Suppressor macrophage treated with lipopolysaccharide for 4 hours (primary cell): Measurements from ENCODE around the gene ZC3H4.

ENCODE experiments used
- DNase-seq: peaks from one replicate; pipeline ENCODE4 v3.0.0-alpha.2; 2020

Gene ZC3H4

GRCh38 chr19:47132194-47132852, 18.7 kb upstream of the ZC3H4 start:
- no peak for DNase-seq

- DNase-seq, result peak; percentile 97
Measured at GRCh38 chr19:47130589-47131227, 17.1 kb upstream of the ZC3H4 start, which contains the start of gene SAE1. TSS of gene SAE1 (plus strand) at chr19:47130835. CDS start at chr19:47130931, 96 bp downstream.

- DNase-seq, result no peak
Measured at GRCh38 chr19:47130120-47130588, 16.6 kb upstream of the ZC3H4 start.

- DNase-seq, result no peak
Measured at GRCh38 chr19:47129579-47129978, 16.0 kb upstream of the ZC3H4 start.

GRCh38 chr19:47125669-47125938, 12.0 kb upstream of the ZC3H4 start:
- no peak for DNase-seq

GRCh38 chr19:47124937-47125668, 11.5 kb upstream of the ZC3H4 start:
- peak; percentile 83 for DNase-seq

- DNase-seq, result no peak
Measured at GRCh38 chr19:47123406-47123805, 9.8 kb upstream of the ZC3H4 start.

GRCh38 chr19:47122359-47123335, 9.1 kb upstream of the ZC3H4 start:
- DNase-seq, result no peak

- DNase-seq, result no peak
Measured at GRCh38 chr19:47120470-47121067, 7.0 kb upstream of the ZC3H4 start.

- no peak for DNase-seq
Measured at GRCh38 chr19:47113850-47114651, 475 bp upstream of the ZC3H4 start.

GRCh38 chr19:47112166-47112996, 1.2 kb downstream of the ZC3H4 start:
- DNase-seq, result peak; percentile 91

GRCh38 chr19:47111682-47112165, 1.9 kb downstream of the ZC3H4 start:
- no peak for DNase-seq

GRCh38 chr19:47111006-47111621, 2.5 kb downstream of the ZC3H4 start:
- peak; percentile 69 for DNase-seq

- DNase-seq, result no peak
Measured at GRCh38 chr19:47110521-47111005, 3.0 kb downstream of the ZC3H4 start.

- peak; percentile 46 for DNase-seq
Measured at GRCh38 chr19:47109541-47110375, 3.8 kb downstream of the ZC3H4 start.

GRCh38 chr19:47109177-47109540, 4.4 kb downstream of the ZC3H4 start:
- peak; percentile 37 for DNase-seq

- no peak for DNase-seq
Measured at GRCh38 chr19:47107953-47108746, 5.4 kb downstream of the ZC3H4 start.
